Measurements from ENCODE around the gene LRRC41. TPM values are rescaled to one million over a fixed set of nuclear protein-coding genes. Genes with fewer than 3 reads are reported as not detected.

Gene LRRC41
- total and polyA plus RNA-seq, 2 of the 13 experiments (the other 11 are each of a cell fraction or from before 2014, with no cell fraction given) = 48.1 to 53.6 TPM

GRCh38 chr1:46303038-46303871 is at the start of gene LRRC41, which contains the start of gene UQCRH (continued):
- TF ChIP-seq ZNF574 (CRISPR knock-in tag; IDR thresholded peaks at IDR 0.05) = peak; percentile 83
- no peak for TF ChIP-seq ZNF34 (CRISPR knock-in tag; IDR thresholded peaks at IDR 0.05; ENCODE audit: borderline replicate concordance)
- no peak for TF ChIP-seq NRL (CRISPR knock-in tag; IDR thresholded peaks at IDR 0.05; ENCODE audit: borderline replicate concordance)
- no peak for TF ChIP-seq KLF12 (CRISPR knock-in tag; IDR thresholded peaks at IDR 0.05; ENCODE audit: borderline replicate concordance)
- no peak for TF ChIP-seq NFE2 (CRISPR knock-in tag; IDR thresholded peaks at IDR 0.05)
- TF ChIP-seq SP5 (CRISPR knock-in tag; IDR thresholded peaks at IDR 0.05; ENCODE audit: borderline replicate concordance, low read depth) = no peak
- TF ChIP-seq IKZF1 (IDR thresholded peaks at IDR 0.05) = no peak
- no peak for TF ChIP-seq NR0B2 (CRISPR knock-in tag; IDR thresholded peaks at IDR 0.05)
- no peak for TF ChIP-seq ARNT (IDR thresholded peaks at IDR 0.05)
- no peak for TF ChIP-seq ZNF337 (CRISPR knock-in tag; IDR thresholded peaks at IDR 0.05; ENCODE audit: borderline replicate concordance, low read depth)
- no peak for TF ChIP-seq NFIB (CRISPR knock-in tag; IDR thresholded peaks at IDR 0.05; ENCODE audit: borderline replicate concordance)
- no peak for TF ChIP-seq ELF4 (CRISPR knock-in tag; IDR thresholded peaks at IDR 0.05; ENCODE audit: borderline replicate concordance)
- no peak for TF ChIP-seq RARG (CRISPR knock-in tag; IDR thresholded peaks at IDR 0.05; ENCODE audit: low read depth)
- no peak for TF ChIP-seq ZNF18 (CRISPR knock-in tag; IDR thresholded peaks at IDR 0.05; ENCODE audit: insufficient replicate concordance)
- peak; percentile 93 for TF ChIP-seq RBFOX2 (IDR thresholded peaks at IDR 0.05; ENCODE audit: low read depth, low read length)
- TF ChIP-seq ZNF598 (CRISPR knock-in tag; IDR thresholded peaks at IDR 0.05; ENCODE audit: borderline replicate concordance) = peak; percentile 15; the same call in 1 of the 2 replicates
- TF ChIP-seq PAX8 (CRISPR knock-in tag; IDR thresholded peaks at IDR 0.05; ENCODE audit: borderline replicate concordance) = no peak
- no peak for TF ChIP-seq HOXD1 (CRISPR knock-in tag; IDR thresholded peaks at IDR 0.05)
- TF ChIP-seq NFKB2 (CRISPR knock-in tag; IDR thresholded peaks at IDR 0.05; ENCODE audit: borderline replicate concordance) = no peak
- no peak for TF ChIP-seq LCORL (IDR thresholded peaks at IDR 0.05)
- TF ChIP-seq LCORL (CRISPR knock-in tag; IDR thresholded peaks at IDR 0.05) = no peak
- TF ChIP-seq PATZ1 (CRISPR knock-in tag; IDR thresholded peaks at IDR 0.05) = peak; percentile 55; the same call in 1 of the 2 replicates
- TF ChIP-seq ZNF678 (CRISPR knock-in tag; IDR thresholded peaks at IDR 0.05) = no peak
- TF ChIP-seq ZNF292 (CRISPR knock-in tag; IDR thresholded peaks at IDR 0.05; ENCODE audit: borderline replicate concordance, low read depth) = no peak
